ENCODE data around the gene AUTS2. TPM values are rescaled to one million over a fixed set of nuclear protein-coding genes. Genes with fewer than 3 reads are reported as not detected.

AUTS2 gene
- total RNA-seq, 1 experiment from 2014 or later = 256 TPM

- Mint-ChIP-seq H3K27ac (no peak overlapping the region), H3K36me3 (ENCODE audit: insufficient read depth in 1 of 3, low read depth in 3 of 3) (no peaks in the 10 kb centered on the region), H3K27me3 (ENCODE audit: low read depth) (no peaks in the 10 kb centered on the region), H3K4me1 (peaks cover 0 to 3% of the 10 kb centered on the region in 2 experiments; a peak in 2 of 4 replicates), H3K9me3 (no peaks in the 10 kb centered on the region), H3K4me3 (no peak overlapping the region)
- Histone ChIP-seq H3T11ph (ENCODE audit: low read length) (no peak overlapping the region), H2BK15ac (ENCODE audit: low read depth, low read length) (no peak overlapping the region), H2BK12ac (ENCODE audit: insufficient read length, low read depth, low read length) (no peak overlapping the region), H3K23ac (ENCODE audit: insufficient read length, low read depth, low read length) (no peak overlapping the region), H3K56ac (ENCODE audit: insufficient read length, low read depth, low read length) (no peak overlapping the region), H3K27me3 (ENCODE audit: insufficient read depth, low read length) (no peaks in the 10 kb centered on the region), H2BK120ac (ENCODE audit: low read depth, low read length, poor library complexity, severe bottlenecking) (no peak overlapping the region), H4K91ac (ENCODE audit: insufficient read length, low read depth, low read length) (no peak overlapping the region), H3K23me2 (ENCODE audit: insufficient read length, low read depth, low read length, poor library complexity, severe bottlenecking) (no peaks in the 10 kb centered on the region), H2AK5ac (ENCODE audit: insufficient read length, low read length) (no peak overlapping the region), H3K18ac (ENCODE audit: insufficient read length, low read depth, low read length) (no peak overlapping the region), H3K4me1 (ENCODE audit: insufficient read depth, low read length) (0 out of 2 replicates have a peak, but pooled peaks cover 2% of the 10 kb centered on the region), H3K9me3 (ENCODE audit: control insufficient read depth, low read depth, low read length) (no peaks in the 10 kb centered on the region), H3K4me2 (ENCODE audit: insufficient read depth, insufficient read length, low read length) (no peak overlapping the region), H2BK5ac (ENCODE audit: insufficient read length, low read length) (no peak overlapping the region), H3K9ac (ENCODE audit: extremely low read depth, insufficient read length, low read length) (no peak overlapping the region), H4K5ac (ENCODE audit: insufficient read length, low read depth, low read length) (no peak overlapping the region), H3K14ac (ENCODE audit: insufficient read depth, low read length) (no peak overlapping the region), H3K79me1 (ENCODE audit: insufficient read depth, low read depth, low read length, poor library complexity, severe bottlenecking) (no peaks in the 10 kb centered on the region), H3K79me2 (ENCODE audit: insufficient read depth, low read length) (no peaks in the 10 kb centered on the region), H4K8ac (replicated peaks; ENCODE audit: insufficient read length, low read depth, low read length) (no peak overlapping the region), H3K4ac (ENCODE audit: low read depth, low read length) (no peak overlapping the region), H4K20me1 (ENCODE audit: control insufficient read depth, insufficient read depth, insufficient read length) (no peaks in the 10 kb centered on the region), H2BK20ac (ENCODE audit: low read depth, low read length, poor library complexity, severe bottlenecking) (no peak overlapping the region), H2AFZ (ENCODE audit: low read length) (no peak overlapping the region), H3K27ac (ENCODE audit: insufficient read length, low read depth, low read length) (no peak overlapping the region)
- TF ChIP-seq, protein P1, sequence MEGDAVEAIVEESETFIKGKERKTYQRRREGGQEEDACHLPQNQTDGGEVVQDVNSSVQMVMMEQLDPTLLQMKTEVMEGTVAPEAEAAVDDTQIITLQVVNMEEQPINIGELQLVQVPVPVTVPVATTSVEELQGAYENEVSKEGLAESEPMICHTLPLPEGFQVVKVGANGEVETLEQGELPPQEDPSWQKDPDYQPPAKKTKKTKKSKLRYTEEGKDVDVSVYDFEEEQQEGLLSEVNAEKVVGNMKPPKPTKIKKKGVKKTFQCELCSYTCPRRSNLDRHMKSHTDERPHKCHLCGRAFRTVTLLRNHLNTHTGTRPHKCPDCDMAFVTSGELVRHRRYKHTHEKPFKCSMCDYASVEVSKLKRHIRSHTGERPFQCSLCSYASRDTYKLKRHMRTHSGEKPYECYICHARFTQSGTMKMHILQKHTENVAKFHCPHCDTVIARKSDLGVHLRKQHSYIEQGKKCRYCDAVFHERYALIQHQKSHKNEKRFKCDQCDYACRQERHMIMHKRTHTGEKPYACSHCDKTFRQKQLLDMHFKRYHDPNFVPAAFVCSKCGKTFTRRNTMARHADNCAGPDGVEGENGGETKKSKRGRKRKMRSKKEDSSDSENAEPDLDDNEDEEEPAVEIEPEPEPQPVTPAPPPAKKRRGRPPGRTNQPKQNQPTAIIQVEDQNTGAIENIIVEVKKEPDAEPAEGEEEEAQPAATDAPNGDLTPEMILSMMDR (conservative IDR thresholded peaks at IDR 0.05) = no peak
- WGBS (ENCODE audit: extremely low coverage, insufficient read length, low lambda C conversion rate) = no CpG with 5 or more reads among the region's 2 CpGs
- no peak for DNase-seq
These were observed 407.2 kb downstream of the AUTS2 start for GRCh38 chr7:70005480-70005879.

All from H9 (cell line).